B cell (primary cell): ENCODE data around the gene DQX1. TPM values are rescaled to one million over a fixed set of nuclear protein-coding genes. Genes with fewer than 3 reads are reported as not detected.

ENCODE experiments used
- ATAC-seq: fragments of 200-7000 bp; cut with Tn5 transposase; one replicate; pipeline ENCODE4 v1.10.0; 2021; ENCODE audit warnings: low read depth, mild to moderate bottlenecking, moderate number of reproducible peaks, moderate library complexity
- CTCF ChIA-PET: fragments of 350-600 bp; sonication (Branson Sonifier 250); formaldehyde crosslinking; loops from one replicate; lab custom pipeline; 2021; ENCODE audit warnings: antibody characterized with exemption, inconsistent platforms; lab: Charles Lee
- POLR2A ChIA-PET: fragments of 350-600 bp; sonication (Branson Sonifier 250); formaldehyde crosslinking; loops from one replicate; lab custom pipeline; 2021; ENCODE audit warnings: antibody characterized with exemption; lab: Charles Lee
- DNase-seq: peaks from one replicate; pipeline ENCODE4 v3.0.0; 2013
- H2AFZ ChIP-seq: 2 replicates; pipeline ENCODE4 v1.6.1; 2012; ENCODE audit warnings: mild to moderate bottlenecking, low read depth, low read length; ENCODE audit not compliant: insufficient read depth, poor library complexity, severe bottlenecking
- H3K27ac ChIP-seq, 2 donors: 1 replicate in 1 of 2; 2 replicates in 1 of 2; pipeline ENCODE4 v1.5.1; 2012 to 2013; ENCODE audit warnings: low read length in 2 of 2, mild to moderate bottlenecking in 2 of 2, moderate library complexity in 1 of 2
- H3K27me3 ChIP-seq, 4 experiments: fragments of 200-600 bp in 1 of 4; sonication (generic) in 1 of 4; replicated peaks in 1 of 4; 1 replicate in 2 of 4; 2 replicates in 2 of 4; pipeline versions ENCODE4 v1.6.1 to v1.7.0; 2013 to 2016; ENCODE audit warnings: low read length in 3 of 4, mild to moderate bottlenecking in 2 of 4, mixed read lengths in 1 of 4, moderate library complexity in 1 of 4; ENCODE audit not compliant: insufficient read depth in 4 of 4, control insufficient read depth in 3 of 4; ENCODE audit errors: control extremely low read depth in 1 of 4
- H3K36me3 ChIP-seq, 2 experiments: replicated peaks in 1 of 2; 1 replicate in 1 of 2; 2 replicates in 1 of 2; pipeline versions ENCODE4 v1.6.1 to v1.7.1; 2013; ENCODE audit warnings: low read length in 1 of 2; ENCODE audit not compliant: insufficient read depth in 2 of 2, control insufficient read depth in 1 of 2; ENCODE audit errors: control extremely low read depth in 1 of 2, extremely low read depth in 1 of 2
- H3K4me1 ChIP-seq, 2 donors: fragments of 200-600 bp in 1 of 2; sonication (generic) in 1 of 2; 1 replicate in 1 of 2; 2 replicates in 1 of 2; pipeline versions ENCODE4 v1.5.1 to v1.6.1; 2013 to 2017; ENCODE audit warnings: low read length in 2 of 2; ENCODE audit not compliant: control insufficient read depth in 2 of 2, insufficient read depth in 2 of 2
- H3K4me2 ChIP-seq: replicated peaks from 2 replicates; pipeline ENCODE3; 2012; ENCODE audit warnings: mild to moderate bottlenecking, low read depth, low read length; ENCODE audit not compliant: poor library complexity, severe bottlenecking
- H3K4me3 ChIP-seq, 5 experiments: fragments of 200-600 bp in 1 of 5; sonication (generic) in 1 of 5; 1 replicate in 3 of 5; 2 replicates in 2 of 5; pipeline versions ENCODE4 v1.5.1 to v1.7.0; 2011 to 2016; ENCODE audit warnings: low read length in 4 of 5, mild to moderate bottlenecking in 4 of 5, low read depth in 2 of 5, control low read depth in 1 of 5, moderate library complexity in 1 of 5; ENCODE audit not compliant: insufficient read depth in 1 of 5; ENCODE audit errors: control extremely low read depth in 1 of 5, extremely low read depth in 1 of 5
- H3K79me2 ChIP-seq: fragments of 200-600 bp; sonication (generic); one replicate; pipeline ENCODE4 v1.6.0; 2016; ENCODE audit warnings: low read length; ENCODE audit not compliant: control insufficient read depth, insufficient read depth
- H3K9ac ChIP-seq: fragments of 200-600 bp; sonication (generic); 2 replicates; pipeline ENCODE4 v1.6.1; 2017; ENCODE audit warnings: mild to moderate bottlenecking, low read length, moderate library complexity
- H3K9me3 ChIP-seq, 3 donors: one replicate each; pipeline versions ENCODE4 v1.6.1 to v1.7.1; 2013; ENCODE audit warnings: low read length in 2 of 3; ENCODE audit not compliant: control insufficient read depth in 2 of 3, insufficient read depth in 1 of 3; ENCODE audit errors: control extremely low read depth in 1 of 3
- H4K20me1 ChIP-seq: 2 replicates; pipeline ENCODE4 v1.6.0; 2012; ENCODE audit warnings: mild to moderate bottlenecking, low read length; ENCODE audit not compliant: insufficient read depth, control insufficient read depth, poor library complexity, severe bottlenecking
- H3K27ac Mint-ChIP-seq: one replicate; pipeline ENCODE4 v1.8.0; 2021; ENCODE audit warnings: mixed read lengths
- H3K27me3 Mint-ChIP-seq: one replicate; pipeline ENCODE4 v1.8.0; 2021; ENCODE audit warnings: mixed read lengths
- H3K4me1 Mint-ChIP-seq: one replicate; pipeline ENCODE4 v1.8.0; 2021; ENCODE audit warnings: mixed read lengths
- H3K4me3 Mint-ChIP-seq: one replicate; pipeline ENCODE4 v1.8.0; 2021; ENCODE audit warnings: mixed read lengths
- H3K9me3 Mint-ChIP-seq: one replicate; pipeline ENCODE4 v1.8.0; 2022; ENCODE audit warnings: mixed read lengths; ENCODE audit not compliant: insufficient read depth
- CTCF ChIP-seq: fragments of 200-600 bp; IDR thresholded peaks from one replicate; pipeline ENCODE4 v1.8.0; 2022; ENCODE audit warnings: antibody characterized with exemption, mild to moderate bottlenecking
- EZH2 ChIP-seq: IDR thresholded peaks from 2 replicates; pipeline ENCODE4 v1.6.1; 2012; ENCODE audit warnings: borderline replicate concordance, low read depth, mild to moderate bottlenecking, moderate library complexity, low read length; ENCODE audit not compliant: insufficient read depth, poor library complexity, severe bottlenecking
- WGBS: methylation state at CpG from one replicate; pipeline ENCODE4 v1.1.5; 2013; ENCODE audit warnings: missing lambda C conversion rate; ENCODE audit not compliant: insufficient coverage; 5-methylcytosine and 5-hydroxymethylcytosine counted together
- intact Hi-C: fragments of 100-400 bp; cut with micrococcal nuclease; formaldehyde crosslinking; loops from one replicate; pipeline ENCODE4 v1.10.0; 2022
- polyA plus RNA-seq: library from polyadenylated mRNA; depleted of rRNA; stranded (reverse); fragments of >200 nt; gene quantifications from 2 replicates; pipeline ENCODE4 v1.2.3, GENCODE V29; 2012
- total RNA-seq, 2 donors: library from RNA; stranded (reverse); fragments of 120-200 nt in 1 of 2; gene quantifications; 1 replicate in 1 of 2; 2 replicates in 1 of 2; pipeline versions ENCODE4 v1.2.3 to v1.2.4, GENCODE V29; 2013 to 2022

DQX1 gene
- total and polyA plus RNA-seq, 2 donors (not counting 1 experiment from before 2014, with no cell fraction given), result 0.46 to 0.57 TPM

DNA sequence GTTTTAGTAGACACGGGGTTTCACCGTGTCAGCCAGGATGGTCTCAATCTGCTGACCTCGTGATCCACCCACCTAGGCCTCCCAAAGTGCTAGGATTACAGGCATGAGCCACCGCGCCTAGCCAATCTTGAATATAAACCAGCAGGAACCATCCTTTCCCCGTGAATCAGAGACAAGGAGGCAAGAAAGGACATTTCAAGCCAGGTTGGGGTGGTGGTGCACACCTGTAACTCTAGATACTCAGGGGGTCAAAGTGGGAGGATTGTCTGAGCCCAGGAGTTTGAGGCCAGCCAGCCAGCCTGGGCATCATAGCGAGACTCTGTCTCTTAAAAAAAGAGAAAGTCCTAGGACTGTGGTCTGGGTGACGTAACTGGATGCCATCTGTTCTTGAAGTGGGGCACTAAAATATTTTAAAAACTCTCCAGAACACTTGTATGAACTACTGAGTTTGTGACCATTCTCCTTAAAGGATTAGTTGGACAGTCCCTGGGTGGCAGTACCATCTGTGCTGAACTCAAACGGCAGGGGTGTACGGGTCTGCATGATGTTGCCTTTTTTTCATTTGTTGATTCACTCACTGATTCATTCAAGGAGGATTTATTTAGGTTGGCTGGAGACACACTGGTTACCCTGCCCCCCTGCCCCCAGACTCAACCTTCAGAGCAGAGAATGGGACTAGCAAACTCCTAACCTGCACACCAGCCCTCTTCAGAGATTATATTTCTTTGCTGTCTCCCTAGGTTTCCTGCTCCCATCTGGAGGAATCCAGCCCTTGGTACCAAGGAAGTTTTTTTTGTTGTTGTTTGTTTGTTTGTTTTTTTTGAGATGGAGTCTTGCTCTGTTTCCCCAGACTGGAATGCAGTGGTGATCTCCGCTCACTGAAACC lies 14.7 kb downstream of the DQX1 start:
- H3K4me2 ChIP-seq, result no peak overlapping the region
- Mint-ChIP-seq H3K4me1 (peaks cover 41% of the 10 kb centered on the region), H3K27me3 (peaks cover 37% of the 10 kb centered on the region), H3K27ac (no peak overlapping the region), H3K9me3 (no peaks in the 10 kb centered on the region), H3K4me3 (no peak overlapping the region)
- H2AFZ ChIP-seq, result no peak overlapping the region
- H3K9ac ChIP-seq, result no peak overlapping the region
- no peak overlapping the region for H3K27ac ChIP-seq
- peaks cover 0 to 28% (median 0%) of the 10 kb centered on the region in 3 donors for H3K9me3 ChIP-seq
- peaks cover 8% of the 10 kb centered on the region for H3K79me2 ChIP-seq
- H3K36me3 ChIP-seq, result no peaks in the 10 kb centered on the region
- H3K4me1 ChIP-seq, result peaks cover 47% of the 10 kb centered on the region in 2 donors
- CTCF ChIA-PET, result interaction anchor here (0.6 to 8.1 kb wide), 4 partner anchors 16 to 77 kb away, joined by 3 to 111 read pairs (median 5); partner anchors contain the start of genes CCDC142 and TTC31
- POLR2A ChIA-PET, result no interaction called here
- H3K4me3 ChIP-seq, result no peak overlapping the region
- peaks cover 0 to 59% (median 34%) of the 10 kb centered on the region in 4 experiments for H3K27me3 ChIP-seq
- DNase-seq, result no peak
- intact Hi-C loops, result no loop called here
- TF ChIP-seq CTCF (no peak), EZH2 (no peak)
- 8% methylated on average over 4 of the region's 11 CpGs for WGBS
- peaks cover 2% of the 10 kb centered on the region for H4K20me1 ChIP-seq
- ATAC-seq, result no peak

GRCh38 chr2:74510272-74510671 lies 15.8 kb downstream of the DQX1 start:
- Histone ChIP-seq H3K27me3 (peaks cover 0 to 57% (median 28%) of the 10 kb centered on the region in 4 experiments), H3K79me2 (peaks cover 8% of the 10 kb centered on the region), H3K4me2 (no peak overlapping the region), H3K9ac (no peak overlapping the region), H3K9me3 (peaks cover 0 to 21% (median 0%) of the 10 kb centered on the region in 3 donors), H3K4me3 (no peak overlapping the region), H3K36me3 (peaks cover 0 to 7% of the 10 kb centered on the region in 2 experiments), H4K20me1 (no peaks in the 10 kb centered on the region), H3K27ac (no peak overlapping the region), H2AFZ (no peak overlapping the region), H3K4me1 (peaks cover 36 to 43% of the 10 kb centered on the region in 2 donors)
- Mint-ChIP-seq H3K4me3 (no peak overlapping the region), H3K27ac (no peak overlapping the region), H3K4me1 (peaks cover 38% of the 10 kb centered on the region), H3K27me3 (peaks cover 28% of the 10 kb centered on the region), H3K9me3 (no peaks in the 10 kb centered on the region)
- DNase-seq (no peak), ATAC-seq (no peak)
- ChIA-PET POLR2A (interaction anchor here (0.7 kb wide), 1 partner anchor 70 kb away, joined by 4 read pairs; no protein-coding TSS in a partner anchor), CTCF (interaction anchor here (1.3 to 8.1 kb wide), 3 partner anchors 22 to 78 kb away, joined by 4 to 111 read pairs (median 6); partner anchors contain the start of genes CCDC142 and TTC31)
- TF ChIP-seq CTCF (no peak), EZH2 (no peak)
- 90% methylated on average over 4 of the region's 4 CpGs for WGBS
- intact Hi-C loops, result no loop called here
